Neuron (in vitro differentiated cells): ENCODE results near the gene PIK3C2B.
"Not testable (repeated sequence)": the region's sequence is repeated elsewhere in the genome, so short reads cannot be mapped to it uniquely, and the experiment has no call there.

Experiments
- H2AFZ ChIP-seq: one replicate; pipeline ENCODE4 v1.6.1; 2013; ENCODE audit warnings: low read depth, mild to moderate bottlenecking, inconsistent platforms, low read length, moderate library complexity
- H3K27me3 ChIP-seq: one replicate; pipeline ENCODE4 v1.6.1; 2013; ENCODE audit warnings: low read length; ENCODE audit not compliant: insufficient read depth
- H3K36me3 ChIP-seq: one replicate; pipeline ENCODE4 v1.6.1; 2013; ENCODE audit warnings: low read length; ENCODE audit not compliant: insufficient read depth
- H3K4me1 ChIP-seq: one replicate; pipeline ENCODE4 v1.6.1; 2013; ENCODE audit warnings: low read length; ENCODE audit not compliant: insufficient read depth
- H3K4me3 ChIP-seq: 2 replicates; pipeline ENCODE4 v1.5.1; 2013; ENCODE audit warnings: mild to moderate bottlenecking, low read length, moderate library complexity
- H3K9me3 ChIP-seq: one replicate; pipeline ENCODE4 v1.6.1; 2013; ENCODE audit warnings: low read length

Gene PIK3C2B

GRCh38 chr1:204494281-204495077, at the start of gene PIK3C2B:
Gene PIK3C2B, minus strand, starts transcription at chr1:204494805. Its CDS starts 25,003 bp downstream, at chr1:204469802.
- peaks cover 28% of the 10 kb centered on the region for H3K4me1 ChIP-seq
- peak within 1 kb of the TSS; percentile 98 for H3K4me3 ChIP-seq
- H3K9me3 ChIP-seq = no peaks in the 10 kb centered on the region
- H3K36me3 ChIP-seq = peaks cover 9% of the 10 kb centered on the region
- no peaks in the 10 kb centered on the region for H3K27me3 ChIP-seq
- H2AFZ ChIP-seq = peak within 1 kb of the TSS; percentile 79

- peaks cover 13% of the 10 kb centered on the region for H3K4me1 ChIP-seq
- no peaks in the 10 kb centered on the region for H3K9me3 ChIP-seq
- no peaks in the 10 kb centered on the region for H3K27me3 ChIP-seq
- peaks cover 92% of the 10 kb centered on the region for H3K36me3 ChIP-seq
- no peak overlapping the region for H3K4me3 ChIP-seq
- no peak overlapping the region for H2AFZ ChIP-seq
Observed at GRCh38 chr1:204544321-204544720, 49.7 kb upstream of the PIK3C2B start.

- Histone ChIP-seq H3K4me1 (peaks cover 13% of the 10 kb centered on the region), H3K4me3 (no peak overlapping the region), H2AFZ (no peak overlapping the region), H3K36me3 (peaks cover 91% of the 10 kb centered on the region), H3K9me3 (no peaks in the 10 kb centered on the region), H3K27me3 (no peaks in the 10 kb centered on the region)
Observed at GRCh38 chr1:204541626-204542025, 47.0 kb upstream of the PIK3C2B start.

GRCh38 chr1:204532832-204533231, 38.2 kb upstream of the PIK3C2B start:
- Histone ChIP-seq H3K4me1 (no peaks in the 10 kb centered on the region), H3K36me3 (peaks cover 82% of the 10 kb centered on the region), H3K9me3 (no peaks in the 10 kb centered on the region), H2AFZ (no peak overlapping the region), H3K27me3 (no peaks in the 10 kb centered on the region), H3K4me3 (no peak overlapping the region)

GRCh38 chr1:204530932-204531331, 36.3 kb upstream of the PIK3C2B start:
- Histone ChIP-seq H3K4me3 (no peak overlapping the region), H3K27me3 (no peaks in the 10 kb centered on the region), H3K9me3 (no peaks in the 10 kb centered on the region), H2AFZ (no peak overlapping the region), H3K36me3 (peaks cover 84% of the 10 kb centered on the region), H3K4me1 (no peaks in the 10 kb centered on the region)

GRCh38 chr1:204529371-204529895, 34.8 kb upstream of the PIK3C2B start:
- peaks cover 93% of the 10 kb centered on the region for H3K36me3 ChIP-seq
- no peaks in the 10 kb centered on the region for H3K27me3 ChIP-seq
- no peaks in the 10 kb centered on the region for H3K9me3 ChIP-seq
- no peak overlapping the region for H3K4me3 ChIP-seq
- no peak overlapping the region for H2AFZ ChIP-seq
- H3K4me1 ChIP-seq = no peaks in the 10 kb centered on the region

GRCh38 chr1:204528677-204529076, 34.1 kb upstream of the PIK3C2B start:
- Histone ChIP-seq H3K4me3 (no peak overlapping the region), H3K27me3 (no peaks in the 10 kb centered on the region), H3K9me3 (peaks cover 3% of the 10 kb centered on the region), H2AFZ (no peak overlapping the region), H3K36me3 (peaks cover 88% of the 10 kb centered on the region), H3K4me1 (no peaks in the 10 kb centered on the region)

GRCh38 chr1:204528241-204528640, 33.6 kb upstream of the PIK3C2B start:
- Histone ChIP-seq H3K9me3 (peaks cover 7% of the 10 kb centered on the region), H3K4me3 (no peak overlapping the region), H2AFZ (no peak overlapping the region), H3K36me3 (peaks cover 84% of the 10 kb centered on the region), H3K27me3 (no peaks in the 10 kb centered on the region), H3K4me1 (no peaks in the 10 kb centered on the region)

GRCh38 chr1:204524986-204525385, 30.4 kb upstream of the PIK3C2B start:
- H2AFZ ChIP-seq = no peak overlapping the region
- H3K4me3 ChIP-seq = no peak overlapping the region
- H3K4me1 ChIP-seq = no peaks in the 10 kb centered on the region
- peaks cover 7% of the 10 kb centered on the region for H3K9me3 ChIP-seq
- no peaks in the 10 kb centered on the region for H3K27me3 ChIP-seq
- peaks cover 52% of the 10 kb centered on the region for H3K36me3 ChIP-seq

- peaks cover 45% of the 10 kb centered on the region for H3K36me3 ChIP-seq
- H2AFZ ChIP-seq = no peak overlapping the region
- peaks cover 7% of the 10 kb centered on the region for H3K9me3 ChIP-seq
- H3K4me3 ChIP-seq = no peak overlapping the region
- H3K27me3 ChIP-seq = no peaks in the 10 kb centered on the region
- no peaks in the 10 kb centered on the region for H3K4me1 ChIP-seq
Observed at GRCh38 chr1:204523605-204524215, 29.1 kb upstream of the PIK3C2B start.

GRCh38 chr1:204521941-204522521, 27.4 kb upstream of the PIK3C2B start:
- H3K36me3 ChIP-seq = peaks cover 45% of the 10 kb centered on the region
- H3K4me3 ChIP-seq = not testable (repeated sequence)

GRCh38 chr1:204520834-204521709, 26.5 kb upstream of the PIK3C2B start:
- Histone ChIP-seq H3K9me3 (peaks cover 7% of the 10 kb centered on the region), H3K4me1 (peaks cover 8% of the 10 kb centered on the region), H3K36me3 (peaks cover 39% of the 10 kb centered on the region), H3K4me3 (no peak overlapping the region), H2AFZ (no peak overlapping the region), H3K27me3 (no peaks in the 10 kb centered on the region)

More at GRCh38 chr1:204521941-204522521, 27.4 kb upstream of the PIK3C2B start:
- H3K4me1 ChIP-seq, H2AFZ ChIP-seq, H3K27me3 ChIP-seq, H3K9me3 ChIP-seq: not testable (repeated sequence)
